ENCODE results near the gene DCUN1D1. TPM values are rescaled to one million over a fixed set of nuclear protein-coding genes. Genes with fewer than 3 reads are reported as not detected.

DCUN1D1 gene
- 64.6 and 66.1 TPM in 2 replicates for total RNA-seq
- long read RNA-seq, full-length matches to known transcripts, result 62 of 76 reads
- long read RNA-seq, partial matches to known transcripts, result 3 of 76 reads
- long read RNA-seq, other reads (novel, unspliced or antisense), result 11 of 76 reads

DNA sequence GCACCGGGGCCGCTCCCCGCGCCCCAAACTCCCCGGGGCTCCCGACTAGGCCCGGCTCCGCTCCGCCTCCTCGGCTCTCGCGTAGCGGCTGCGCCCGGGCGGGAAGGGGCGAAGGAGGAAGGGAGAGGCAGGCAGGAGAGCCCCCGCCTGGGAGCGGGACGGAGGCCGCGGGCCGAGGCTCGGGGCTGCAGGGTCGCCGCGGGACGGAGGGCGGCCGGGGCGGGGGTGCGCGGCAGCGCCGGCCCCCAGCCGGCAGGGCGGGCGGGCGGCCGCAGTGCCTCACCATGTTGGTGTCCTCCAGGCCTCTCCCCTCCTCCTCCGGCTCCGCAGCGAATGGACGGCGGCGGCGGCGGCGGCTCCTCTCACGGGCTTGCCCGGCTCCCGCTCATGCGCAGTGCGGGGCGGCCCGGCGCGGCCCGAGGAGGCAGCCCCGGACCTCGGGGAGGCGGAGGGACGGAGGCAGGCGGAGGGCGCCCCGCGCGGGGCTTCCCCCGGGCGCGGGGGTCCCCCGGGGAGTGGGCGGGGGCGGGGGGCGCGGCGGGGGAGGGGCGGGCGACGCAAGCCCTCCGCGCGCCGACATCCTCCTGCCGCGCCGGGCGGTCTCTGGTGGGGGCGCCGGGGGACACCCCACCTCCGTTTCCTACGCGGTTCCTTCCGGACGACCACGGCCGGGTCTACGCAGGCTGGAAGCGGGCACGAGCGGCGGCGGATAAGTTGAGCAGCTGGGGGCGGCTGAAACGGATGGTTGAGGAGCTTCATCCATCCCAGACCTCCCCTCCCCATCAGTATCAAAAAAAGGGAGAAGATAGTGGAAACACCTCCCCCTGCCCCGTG lies at the start of gene DCUN1D1:
TSS of gene DCUN1D1 (minus strand) at position 335 of the 834 bp plus-strand sequence. CDS start at position 286, 49 bp downstream.
- peak within 1 kb of the TSS; percentile 96 for H3K4me3 Mint-ChIP-seq (ENCODE audit: low read depth)
- no peak for TF ChIP-seq CTCF (IDR thresholded peaks at IDR 0.05; ENCODE audit: unreplicated experiment)
- peak within 1 kb of the TSS; percentile 87 for H3K27ac Mint-ChIP-seq
- no peaks in the 10 kb centered on the region for H3K9me3 Mint-ChIP-seq (ENCODE audit: low read depth)
- peaks cover 1% of the 10 kb centered on the region for H3K36me3 Mint-ChIP-seq (ENCODE audit: insufficient read depth)
- H3K4me1 Mint-ChIP-seq (ENCODE audit: low read depth), result peaks cover 15% of the 10 kb centered on the region
- DNase-seq (ENCODE audit: low spot score, unreplicated experiment), result peak; percentile 90
- H3K27me3 Mint-ChIP-seq, result no peaks in the 10 kb centered on the region

GRCh38 chr3:183028416-183028815 lies 48.1 kb upstream of the DCUN1D1 start:
- Mint-ChIP-seq H3K4me3 (ENCODE audit: low read depth) (no peak overlapping the region), H3K9me3 (ENCODE audit: low read depth) (peaks cover 7% of the 10 kb centered on the region), H3K27ac (no peak overlapping the region), H3K4me1 (ENCODE audit: low read depth) (no peaks in the 10 kb centered on the region), H3K36me3 (ENCODE audit: insufficient read depth) (peaks cover 38% of the 10 kb centered on the region), H3K27me3 (no peaks in the 10 kb centered on the region)
- no peak for DNase-seq (ENCODE audit: low spot score, unreplicated experiment)
- TF ChIP-seq CTCF (IDR thresholded peaks at IDR 0.05; ENCODE audit: unreplicated experiment), result no peak

DNA sequence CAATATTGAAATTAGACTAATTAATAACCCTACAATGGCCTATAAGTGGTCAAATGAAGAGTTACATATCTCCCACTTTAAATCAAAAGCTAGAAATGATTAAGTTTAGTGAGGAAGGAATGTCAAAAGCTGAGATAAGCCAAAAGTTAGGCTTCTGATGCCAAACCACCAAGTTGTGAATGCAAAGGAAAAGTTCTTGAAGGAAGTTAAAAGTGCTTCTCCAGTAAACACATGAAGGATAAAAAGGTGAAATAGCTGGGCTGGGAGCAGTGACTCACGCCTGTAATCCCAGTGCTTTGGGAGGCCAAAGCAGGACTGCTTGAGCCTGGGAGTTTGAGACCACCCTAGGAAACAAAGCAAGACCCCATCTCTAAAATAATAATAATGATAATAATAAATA lies 46.9 kb upstream of the DCUN1D1 start:
- no peak for DNase-seq (ENCODE audit: low spot score, unreplicated experiment)
- Mint-ChIP-seq H3K27ac (no peak overlapping the region), H3K9me3 (ENCODE audit: low read depth) (peaks cover 7% of the 10 kb centered on the region), H3K4me3 (ENCODE audit: low read depth) (no peak overlapping the region), H3K4me1 (ENCODE audit: low read depth) (no peaks in the 10 kb centered on the region), H3K27me3 (no peaks in the 10 kb centered on the region), H3K36me3 (ENCODE audit: insufficient read depth) (peaks cover 36% of the 10 kb centered on the region)
- TF ChIP-seq CTCF (IDR thresholded peaks at IDR 0.05; ENCODE audit: unreplicated experiment), result no peak

- TF ChIP-seq CTCF (IDR thresholded peaks at IDR 0.05; ENCODE audit: unreplicated experiment), result no peak
- DNase-seq (ENCODE audit: low spot score, unreplicated experiment), result no peak
- no peaks in the 10 kb centered on the region for H3K9me3 Mint-ChIP-seq (ENCODE audit: low read depth)
- H3K4me3 Mint-ChIP-seq (ENCODE audit: low read depth), result no peak overlapping the region
- H3K36me3 Mint-ChIP-seq (ENCODE audit: insufficient read depth), result peaks cover 24% of the 10 kb centered on the region
- H3K4me1 Mint-ChIP-seq (ENCODE audit: low read depth), result no peaks in the 10 kb centered on the region
- peak overlapping the region; percentile 67 for H3K27ac Mint-ChIP-seq
- H3K27me3 Mint-ChIP-seq, result no peaks in the 10 kb centered on the region
These were observed 42.7 kb upstream of the DCUN1D1 start for GRCh38 chr3:183022936-183023516.

DNA sequence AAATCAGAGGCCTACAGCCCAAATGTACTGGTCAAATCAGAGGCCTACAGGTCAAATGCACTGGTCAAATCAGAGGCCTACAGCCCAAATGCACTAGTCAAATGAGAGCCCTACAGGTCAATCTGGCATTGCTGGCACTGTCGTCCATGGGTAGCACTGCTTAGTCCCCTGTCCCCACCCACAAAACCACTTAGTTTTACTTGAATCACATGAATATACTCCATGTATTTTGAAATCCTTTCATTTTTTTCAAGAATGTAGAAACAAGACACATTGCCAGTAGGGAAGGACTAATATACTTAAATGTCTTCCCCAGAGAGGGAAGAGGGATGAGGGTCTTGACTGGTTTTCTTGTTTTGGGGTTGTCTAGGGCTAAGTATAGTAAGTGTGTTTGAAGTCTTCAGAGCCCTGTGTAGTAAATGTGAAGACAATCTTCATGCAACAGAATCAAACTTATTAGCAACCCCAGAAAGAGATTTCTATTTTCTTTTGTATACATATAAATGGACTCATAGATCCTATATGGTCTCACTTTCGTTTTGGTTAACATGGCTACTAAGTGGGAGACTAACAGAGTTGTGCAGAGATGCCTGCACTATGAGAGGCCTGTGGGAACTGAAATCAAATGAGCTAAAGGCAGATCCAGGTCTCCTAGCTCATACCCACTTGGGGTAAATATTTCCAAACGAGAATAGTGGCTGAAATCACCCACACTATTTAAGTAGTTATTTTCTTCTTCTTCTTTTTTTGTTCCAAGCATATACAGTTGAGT lies 38.3 kb upstream of the DCUN1D1 start:
- Mint-ChIP-seq H3K4me1 (ENCODE audit: low read depth) (no peaks in the 10 kb centered on the region), H3K27me3 (no peaks in the 10 kb centered on the region), H3K27ac (no peak overlapping the region), H3K4me3 (ENCODE audit: low read depth) (no peak overlapping the region), H3K9me3 (ENCODE audit: low read depth) (no peaks in the 10 kb centered on the region), H3K36me3 (ENCODE audit: insufficient read depth) (peaks cover 24% of the 10 kb centered on the region)
- DNase-seq (ENCODE audit: low spot score, unreplicated experiment), result no peak
- no peak for TF ChIP-seq CTCF (IDR thresholded peaks at IDR 0.05; ENCODE audit: unreplicated experiment)
